DMS 273 (cell line): ENCODE measurements around the gene KIRREL3.

Experiments used
- DNase-seq: peaks from one replicate; lab custom pipeline; 2025; ENCODE audit not compliant: unreplicated experiment; lab: John Stamatoyannopoulos, UW

Gene KIRREL3

DNA sequence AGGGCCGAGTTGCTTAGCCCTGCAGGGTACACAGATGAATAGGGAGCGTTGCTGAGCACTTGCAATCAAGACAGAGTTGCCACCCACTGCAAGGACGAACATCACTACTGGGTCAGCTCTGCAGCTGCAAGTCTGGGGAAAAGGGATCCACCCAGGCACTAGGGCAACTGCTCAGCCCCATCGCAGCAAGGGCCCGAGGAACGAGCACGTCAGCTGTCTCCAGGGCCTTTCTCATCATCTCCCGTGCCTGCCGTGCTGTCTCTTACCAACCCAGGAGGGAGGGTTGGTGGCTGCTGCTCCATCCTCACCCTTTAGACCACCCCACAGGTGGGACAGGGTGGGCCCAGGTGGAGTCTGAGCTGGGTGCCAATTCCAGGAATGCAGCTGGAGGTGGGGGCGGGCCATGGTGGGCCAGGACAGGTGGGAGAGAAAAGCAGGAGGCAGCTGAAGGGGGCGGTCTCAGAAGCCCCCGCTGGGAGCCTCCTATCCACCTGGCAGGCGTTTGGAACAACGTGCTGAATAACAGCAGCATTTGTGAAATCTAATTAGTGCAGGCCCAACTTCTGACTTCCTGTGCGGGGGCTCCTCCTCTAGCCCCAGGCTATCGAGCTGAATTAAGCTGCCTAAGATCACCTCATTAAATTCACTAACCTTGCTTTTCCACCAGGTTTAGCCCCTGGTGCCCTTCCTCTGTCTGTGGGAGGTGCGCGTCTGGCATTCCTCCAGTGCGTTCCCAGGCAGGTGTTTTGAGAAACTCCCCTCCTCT lies 392.6 kb downstream of the KIRREL3 start:
- no peak for DNase-seq

DNA sequence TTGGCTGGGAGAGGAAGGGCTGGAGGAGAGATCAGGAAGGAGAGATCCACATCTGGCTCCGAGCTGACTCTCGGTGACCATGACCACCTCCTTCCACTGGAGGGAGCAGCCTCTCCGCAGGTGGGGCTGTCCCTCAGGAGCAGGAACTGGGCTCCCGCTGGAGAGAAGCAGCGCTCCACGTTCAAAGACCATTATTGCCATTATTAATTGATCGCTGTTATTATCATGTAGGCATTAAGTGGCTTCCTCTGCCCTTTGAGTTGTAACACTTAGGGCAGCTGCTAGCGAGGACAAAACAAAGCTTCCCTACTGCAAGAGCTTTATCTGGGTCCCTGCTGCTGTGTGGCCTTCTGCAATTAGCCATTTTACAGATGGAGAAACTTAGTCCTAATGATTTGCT lies 393.2 kb downstream of the KIRREL3 start:
- peak; percentile 74 for DNase-seq

DNA sequence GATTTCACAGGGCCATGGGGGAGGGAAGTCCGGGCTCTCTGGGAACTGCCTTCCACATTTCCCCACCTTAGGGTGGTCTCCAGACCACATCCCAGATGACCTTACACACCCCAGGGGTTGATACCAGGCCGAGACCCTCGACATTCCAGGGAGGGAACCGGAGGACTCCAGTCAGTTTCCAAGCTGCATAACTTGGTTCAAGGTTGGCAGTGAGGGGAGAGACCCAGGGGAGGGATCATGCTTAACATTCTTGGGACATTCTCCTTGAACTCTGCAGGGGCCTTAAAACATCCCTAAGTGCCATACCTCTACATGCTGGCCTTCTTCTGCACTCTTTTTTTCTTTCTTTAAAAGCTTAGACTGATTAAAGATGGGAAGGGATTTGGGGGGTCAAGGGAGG lies 394.1 kb downstream of the KIRREL3 start:
- no peak for DNase-seq

DNA sequence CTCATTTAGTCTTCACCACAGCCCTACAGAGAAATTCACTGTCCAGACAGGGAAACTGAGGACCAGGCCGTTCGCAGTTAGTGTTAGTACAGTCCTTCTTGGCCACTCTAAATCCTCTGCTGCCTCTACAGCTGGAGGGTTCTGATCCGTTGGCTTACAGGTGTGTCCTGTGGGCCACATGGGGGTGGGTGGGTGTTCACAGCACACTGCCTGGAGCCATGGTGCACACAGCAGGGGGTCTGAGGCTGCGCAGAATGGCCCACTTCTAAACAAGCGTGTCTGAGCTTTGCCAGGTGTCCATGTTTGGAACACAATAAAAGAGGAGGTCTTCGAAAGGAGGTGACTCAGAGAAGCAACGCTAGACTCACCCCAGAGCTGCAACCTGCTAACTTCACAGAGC lies 396.1 kb downstream of the KIRREL3 start:
- no peak for DNase-seq

DNA sequence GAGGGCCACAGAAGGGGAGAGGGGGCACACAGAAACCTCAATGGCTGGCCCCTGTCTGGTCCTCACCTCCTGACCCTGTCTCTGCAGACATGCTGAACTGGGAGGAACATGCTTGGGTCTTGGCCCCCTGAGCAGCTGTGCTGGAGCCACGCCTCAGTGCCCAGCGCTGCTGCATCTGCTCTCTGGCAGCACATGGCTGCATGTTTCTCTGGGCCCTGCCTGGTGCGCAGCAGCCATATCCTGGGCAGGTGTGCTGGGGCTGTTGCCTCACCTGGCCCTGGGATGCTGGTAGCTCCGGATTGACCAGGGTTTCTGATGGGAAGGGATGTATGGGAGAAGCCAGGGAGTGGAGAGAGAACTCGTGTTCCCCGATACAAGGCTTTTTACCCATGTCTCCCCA lies 397.1 kb downstream of the KIRREL3 start:
- DNase-seq = peak; percentile 19

DNA sequence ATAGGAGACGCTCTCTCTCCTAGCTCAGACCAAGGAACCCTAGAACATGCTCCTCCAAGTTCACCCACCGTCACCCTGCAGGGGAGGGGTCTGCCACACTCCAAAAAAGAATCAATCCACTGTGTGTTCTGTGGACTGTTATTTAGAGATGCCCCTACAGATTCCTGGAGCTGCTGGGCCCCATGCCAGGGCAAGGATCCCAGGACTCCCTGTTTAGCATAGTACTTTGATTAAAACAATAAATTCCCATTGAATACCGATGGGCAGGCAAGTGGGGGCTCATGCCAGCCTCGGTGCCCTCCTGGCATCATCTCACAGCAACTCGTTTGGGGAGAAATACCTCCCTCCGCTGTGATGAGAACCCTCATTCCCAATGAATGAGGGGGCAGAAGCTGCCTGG lies 397.6 kb downstream of the KIRREL3 start:
- no peak for DNase-seq

DNA sequence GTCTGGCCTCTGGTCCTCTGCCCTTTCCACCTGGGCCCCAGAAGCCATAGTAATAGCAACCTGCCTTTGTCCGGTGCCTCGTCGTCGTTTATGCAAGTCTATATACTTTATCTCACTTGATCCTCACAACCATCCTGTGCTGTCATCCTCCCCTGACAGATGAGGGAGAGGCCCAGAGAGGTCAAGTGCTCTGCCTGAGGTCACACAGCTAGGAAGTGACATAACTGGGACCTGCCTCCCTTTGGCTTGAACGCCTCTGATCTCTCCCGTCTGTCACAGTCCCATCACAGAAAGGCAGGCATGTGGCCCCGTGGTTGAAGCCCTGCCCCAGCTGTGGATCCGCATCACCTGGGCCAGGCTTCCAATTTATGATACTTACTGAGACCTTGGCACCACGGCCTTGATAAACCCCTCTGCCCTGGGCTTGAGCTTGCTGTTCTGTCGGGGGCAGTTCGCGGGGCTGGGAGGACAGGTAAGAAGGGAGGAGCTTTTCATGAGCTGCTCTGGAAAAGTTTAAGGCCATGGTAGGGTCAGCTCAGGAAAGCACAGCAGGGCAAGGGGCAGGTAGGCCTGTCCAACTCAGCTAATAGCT lies 398.1 kb downstream of the KIRREL3 start:
- no peak for DNase-seq

DNA sequence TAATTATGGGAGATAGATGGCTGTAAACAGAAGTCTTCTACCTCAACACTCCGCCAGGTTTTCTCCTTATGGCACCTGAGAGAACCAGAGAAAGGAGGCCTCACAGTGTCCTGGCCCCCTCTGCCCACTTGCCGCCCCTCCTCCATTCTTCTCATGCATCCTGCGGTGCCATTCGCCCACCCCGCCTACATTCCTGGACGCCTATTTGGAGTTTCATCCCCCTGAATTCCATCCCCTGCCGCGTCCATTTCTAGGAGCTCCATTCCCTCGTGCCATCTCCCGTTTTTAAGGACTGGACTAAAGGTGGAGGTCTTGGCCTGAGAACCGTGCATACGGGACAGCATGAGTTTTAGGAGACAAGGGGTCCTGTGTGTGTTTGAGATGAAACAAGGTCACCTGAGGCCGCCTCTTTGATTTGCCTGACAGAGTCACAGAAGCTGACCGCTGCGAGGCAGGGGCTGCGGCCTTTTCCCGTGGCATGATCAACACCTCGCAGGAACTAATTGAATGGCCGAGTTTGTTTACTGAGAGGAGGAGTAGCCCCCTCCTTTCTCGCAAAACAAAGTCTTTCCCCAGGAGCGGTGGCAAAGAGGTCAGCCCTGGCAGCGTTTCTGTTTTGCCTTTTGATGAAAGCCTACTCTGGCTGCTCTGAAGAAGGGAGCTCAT lies 398.9 kb downstream of the KIRREL3 start:
- DNase-seq = no peak

DNA sequence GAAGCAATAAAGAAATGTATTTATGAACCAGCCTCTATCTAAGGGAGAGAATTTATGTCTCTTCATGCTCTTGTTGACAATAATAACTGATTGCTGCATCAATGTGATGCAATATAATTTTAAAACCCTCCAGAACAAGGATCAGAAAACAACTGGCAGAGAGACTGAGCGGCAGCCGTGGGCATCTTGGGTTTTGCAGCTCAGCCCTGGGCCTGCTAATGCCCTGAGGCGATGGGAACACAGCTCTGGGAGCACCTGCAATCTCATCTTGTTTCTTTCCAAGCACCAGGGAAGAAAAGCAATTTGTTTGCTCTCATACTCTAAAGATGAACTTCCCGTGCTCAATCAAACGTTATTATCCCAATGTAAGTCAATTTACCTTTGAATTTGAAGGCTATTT lies 399.4 kb downstream of the KIRREL3 start:
- no peak for DNase-seq

DNA sequence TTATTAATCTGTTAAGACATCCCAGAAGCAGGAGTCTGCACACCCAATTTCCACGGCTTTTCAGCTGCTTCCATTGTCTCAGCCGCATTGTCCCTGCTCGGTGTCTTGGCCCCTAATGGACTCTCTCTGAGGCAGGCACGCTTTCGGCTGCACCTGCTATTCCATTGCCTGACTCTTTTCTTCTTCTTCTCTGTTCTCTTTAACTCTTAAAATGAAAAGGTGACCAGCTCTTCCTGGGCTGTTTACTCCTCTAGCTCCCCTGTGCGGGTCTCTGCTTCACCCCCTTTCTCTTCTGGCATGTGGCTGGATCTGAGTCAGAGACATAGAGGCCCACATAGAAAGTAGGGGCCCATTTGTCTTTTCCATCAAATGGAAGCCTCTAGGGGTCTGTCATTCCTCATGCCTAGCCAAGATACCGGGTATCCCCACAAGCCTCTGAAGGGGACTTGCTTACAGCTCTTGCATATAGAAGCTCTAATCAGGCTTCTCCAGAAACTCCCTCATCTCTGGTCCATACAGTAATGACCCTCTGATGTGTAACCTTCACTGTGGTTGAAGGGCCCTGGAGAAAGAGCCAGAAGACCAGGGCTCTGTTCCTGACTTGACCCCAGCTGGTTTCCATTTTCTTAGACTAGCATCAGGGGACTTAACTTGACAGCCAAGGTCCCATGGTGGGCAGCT lies 401.2 kb downstream of the KIRREL3 start:
- DNase-seq = no peak

DNA sequence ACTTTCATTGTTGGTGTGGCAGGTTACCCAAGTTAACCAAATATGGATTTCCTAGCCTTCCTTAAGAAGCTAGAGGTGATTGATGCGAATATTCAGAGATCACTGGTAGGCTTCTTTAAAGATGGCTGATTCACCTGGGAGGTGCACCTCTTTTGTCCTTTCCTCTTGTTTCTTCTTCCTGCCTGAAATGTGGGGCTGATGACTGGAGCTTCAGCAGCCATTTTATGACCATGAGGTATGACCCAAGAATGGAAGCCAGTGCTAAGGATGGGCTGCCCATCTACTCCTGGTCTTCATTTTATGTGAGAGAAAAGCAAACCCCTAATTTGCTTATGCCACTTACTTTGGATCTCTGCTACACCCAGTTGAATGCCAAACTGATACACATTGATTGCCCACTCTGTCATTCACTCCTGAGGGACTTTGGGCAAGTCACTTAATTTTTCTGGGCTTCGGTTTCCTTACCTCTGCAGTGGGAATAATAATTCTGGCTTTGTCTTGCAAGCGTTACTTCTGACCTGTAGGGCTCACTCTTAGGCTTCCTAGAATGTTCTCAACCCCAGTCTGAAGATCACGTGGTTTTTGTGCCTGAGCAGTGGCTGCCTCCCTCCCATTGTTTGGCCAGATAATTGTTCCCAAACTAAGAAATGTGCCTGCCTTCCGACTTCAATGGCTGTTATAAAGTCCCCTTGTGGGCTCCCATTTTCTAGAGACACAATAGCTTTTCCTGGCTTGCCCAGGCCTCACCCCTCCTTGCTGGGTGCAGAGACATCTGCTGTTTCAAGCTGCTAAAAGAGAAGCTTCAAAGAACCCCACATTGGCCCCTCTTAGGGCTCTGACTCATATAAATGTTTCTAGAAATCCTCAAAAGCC lies 402.0 kb downstream of the KIRREL3 start:
- no peak for DNase-seq

DNA sequence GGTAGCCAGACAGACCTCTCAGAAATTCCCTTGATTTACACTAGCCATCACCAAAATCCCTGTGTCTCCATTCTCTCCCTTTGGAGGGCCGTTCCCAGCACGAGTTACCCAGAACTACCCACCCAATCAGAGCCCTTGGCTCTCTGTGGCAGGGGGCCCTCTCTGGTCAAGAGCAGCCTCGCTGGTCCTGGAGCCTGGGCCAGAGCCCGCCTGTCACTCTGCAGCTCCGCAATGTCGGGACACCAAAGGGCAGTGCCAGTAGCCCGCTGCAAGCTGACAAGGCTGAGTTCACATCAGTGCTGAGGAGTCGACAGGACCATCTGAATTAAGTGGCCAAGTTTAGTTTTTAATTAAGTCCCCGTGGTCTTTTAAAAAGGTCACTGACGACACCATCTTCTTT lies 403.5 kb downstream of the KIRREL3 start:
- no peak for DNase-seq

DNA sequence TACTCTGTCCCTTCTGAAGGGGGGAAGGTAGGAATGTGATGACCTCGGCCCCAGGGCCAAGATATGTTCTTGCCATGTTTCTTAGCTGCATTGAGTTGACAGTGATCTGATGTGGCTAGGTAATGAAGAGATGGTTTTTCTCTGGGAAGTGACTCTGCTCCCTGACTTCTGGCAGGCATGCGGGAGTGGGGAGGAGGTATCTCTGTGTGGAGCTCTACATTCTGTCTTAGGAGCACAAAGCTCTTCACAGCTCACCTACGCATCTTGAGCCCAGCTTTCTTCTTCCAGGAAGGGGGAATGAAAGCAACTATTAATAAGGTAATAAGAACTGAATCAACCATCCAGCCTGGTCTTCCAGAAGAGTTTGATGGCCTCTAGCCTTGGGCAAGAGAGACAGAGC lies 404.1 kb downstream of the KIRREL3 start:
- no peak for DNase-seq

DNA sequence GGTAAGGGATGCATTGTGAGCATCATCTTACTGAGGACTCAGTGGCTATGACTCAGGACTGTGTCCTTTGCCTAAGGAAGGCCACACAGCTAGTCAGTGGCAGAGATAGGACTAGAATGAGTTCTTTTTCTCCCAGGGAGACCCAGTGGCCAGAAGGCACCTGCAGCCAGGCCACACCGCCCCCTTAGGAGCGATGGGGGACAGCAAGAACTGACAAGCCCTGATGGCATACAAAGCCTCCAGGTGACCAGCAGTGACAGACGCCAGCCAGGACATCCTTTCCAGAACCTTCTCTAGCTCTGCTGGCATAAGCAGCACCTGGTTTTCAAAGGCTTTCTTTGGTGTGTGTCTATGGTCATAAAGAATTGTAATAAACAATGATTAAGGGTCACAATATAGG lies 405.0 kb downstream of the KIRREL3 start:
- DNase-seq = no peak

DNA sequence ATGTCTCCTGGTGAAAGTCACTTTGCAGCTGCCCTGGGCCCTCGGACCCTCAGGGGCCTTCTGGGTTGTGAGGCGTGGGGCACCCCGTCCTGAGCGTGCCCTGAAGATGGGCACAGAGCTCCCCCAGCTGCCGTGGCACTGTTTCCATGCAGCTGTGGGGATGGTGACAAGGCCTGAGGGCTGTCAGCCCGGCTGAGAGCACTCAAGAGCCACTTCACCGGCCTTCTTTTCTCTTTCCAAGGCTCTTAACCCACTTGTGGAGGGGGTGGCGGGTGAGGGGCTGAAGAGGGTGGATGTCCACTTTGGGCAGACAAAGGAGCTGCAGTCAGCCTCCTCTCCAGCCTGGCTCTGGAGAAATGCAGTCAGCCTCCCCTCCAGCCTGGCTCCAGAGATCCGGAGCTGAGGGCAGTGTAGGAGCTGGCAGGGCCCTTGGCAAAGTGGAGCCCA lies 405.6 kb downstream of the KIRREL3 start:
- DNase-seq = no peak

DNA sequence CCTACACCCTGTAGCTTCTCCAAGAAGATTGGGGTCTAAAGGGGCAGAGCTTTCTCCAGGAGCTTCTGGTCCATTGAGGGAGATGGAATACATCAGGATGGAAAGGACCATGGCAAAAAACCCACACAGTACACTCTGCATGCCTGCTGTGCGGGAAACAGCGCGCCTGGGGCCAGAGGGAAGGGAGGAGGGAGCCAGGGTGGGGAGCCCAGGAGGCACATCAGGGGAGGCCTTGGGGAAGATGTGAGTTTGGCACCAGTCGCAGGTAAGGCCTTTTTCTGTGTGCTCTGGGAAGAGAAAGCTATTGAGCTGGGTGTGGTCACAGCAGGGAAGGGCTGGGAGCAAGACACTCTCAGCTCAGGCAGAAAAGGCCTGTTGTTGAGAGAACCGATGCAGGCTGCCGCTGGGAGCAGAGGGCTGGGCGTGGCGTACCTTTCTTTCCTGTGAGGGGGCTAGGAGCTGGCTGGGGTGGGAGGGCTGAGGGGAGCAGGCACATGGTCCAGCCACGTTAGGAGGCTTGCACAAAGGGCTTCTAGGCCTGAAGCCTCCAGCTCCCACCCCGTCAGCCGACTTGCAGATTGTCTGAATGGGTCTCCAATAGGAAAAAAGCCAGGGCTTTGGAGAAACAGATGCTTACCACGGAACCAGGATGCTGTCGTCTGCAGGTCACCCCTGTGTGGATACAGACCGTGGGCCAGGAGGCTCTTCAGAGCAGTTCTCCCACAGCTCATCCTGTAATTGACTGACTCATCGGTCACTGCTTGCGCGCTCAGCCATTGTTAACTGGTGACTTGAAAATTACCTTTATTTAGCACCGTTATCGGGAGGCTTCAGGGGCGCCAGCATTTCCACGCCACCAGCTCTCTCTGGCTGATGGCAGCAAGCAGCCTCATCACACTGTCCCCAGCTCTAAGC lies 407.8 kb downstream of the KIRREL3 start:
- no peak for DNase-seq

DNA sequence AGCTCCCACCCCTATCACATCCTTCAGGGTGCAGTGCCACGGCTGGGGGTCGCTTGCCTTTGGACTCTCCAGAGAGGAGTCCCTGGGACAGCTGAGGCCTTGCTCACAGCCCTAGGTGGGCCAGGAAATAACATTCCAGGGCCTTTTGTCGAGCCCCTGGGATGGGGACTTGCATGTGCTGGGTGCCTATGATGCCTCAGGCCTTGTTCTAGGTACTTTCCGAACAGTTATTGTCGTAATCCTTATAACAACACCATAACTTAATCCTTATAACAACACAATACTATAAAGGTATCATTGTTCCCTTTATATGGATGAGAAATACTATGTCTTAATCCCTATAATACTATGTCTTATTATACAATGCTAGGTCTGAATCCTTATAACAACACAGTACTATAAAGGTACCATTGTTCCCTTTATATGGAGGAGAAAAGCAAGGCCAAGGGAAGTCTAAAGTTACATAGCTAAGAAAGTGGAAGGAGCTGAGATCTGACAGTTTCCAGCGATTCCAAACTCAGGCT lies 408.5 kb downstream of the KIRREL3 start:
- DNase-seq = no peak

DNA sequence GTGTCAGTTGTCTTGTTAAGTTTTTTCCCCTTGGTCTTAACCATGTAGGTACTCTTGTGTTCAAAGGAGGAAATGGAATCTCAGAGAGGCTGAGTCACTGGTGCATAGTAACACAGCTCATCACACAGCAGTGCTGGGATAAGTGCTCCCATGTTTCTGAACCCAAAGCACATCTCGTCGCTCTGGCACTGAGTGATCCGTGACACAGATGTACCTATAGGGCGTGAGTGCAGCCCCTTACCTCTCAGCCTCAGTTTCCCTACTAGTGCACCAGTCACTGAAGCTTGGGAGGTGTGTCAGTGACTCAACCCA lies 411.1 kb downstream of the KIRREL3 start:
- DNase-seq = no peak

DNA sequence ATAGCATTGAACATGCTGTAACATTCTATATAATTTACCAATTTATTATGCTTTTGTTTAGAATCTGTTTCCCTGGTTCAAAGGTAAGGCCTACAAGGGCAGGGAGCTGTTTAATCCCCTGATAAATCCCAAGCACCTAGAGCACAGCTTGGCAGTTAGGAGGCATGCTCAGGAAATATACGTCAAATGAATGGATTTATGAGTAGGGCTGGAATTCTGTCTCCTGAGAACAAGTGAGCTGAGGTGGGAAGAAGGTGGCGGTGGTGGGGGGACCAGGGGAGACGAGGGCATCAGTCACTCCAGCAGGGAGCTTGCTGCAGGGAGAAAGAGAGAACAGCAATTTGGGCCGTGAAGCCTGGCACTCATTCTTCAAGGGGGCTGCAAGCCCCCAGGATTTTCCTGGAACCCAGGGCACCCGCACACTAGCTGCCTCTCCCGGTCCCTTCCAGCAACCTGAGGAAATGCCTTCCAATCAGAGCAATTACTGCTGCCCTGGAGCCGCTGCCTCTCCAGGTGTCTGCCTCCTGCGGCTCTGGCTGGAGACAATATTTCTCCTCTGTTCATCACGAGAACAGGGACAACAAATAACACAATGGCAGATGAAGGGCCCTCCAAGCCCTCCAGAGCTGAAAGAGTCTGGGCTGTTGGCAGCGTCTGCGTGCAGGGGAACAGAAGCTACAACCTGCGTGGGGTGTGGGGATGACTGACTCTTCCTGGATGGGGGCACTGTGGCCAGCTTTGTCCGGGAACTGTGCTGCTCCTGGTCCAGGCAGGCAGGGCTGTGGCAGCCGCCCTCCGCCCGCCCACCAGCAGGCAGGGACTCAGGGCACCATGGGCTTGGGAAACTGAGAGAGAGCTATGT lies 411.7 kb downstream of the KIRREL3 start:
- DNase-seq = no peak
